RWPE1 (cell line): Measurements from ENCODE around the gene DGCR6L.
A peak's percentile ranks its signal among the peaks of the same experiment; 100 is the strongest.
"Not testable (repeated sequence)": the region's sequence is repeated elsewhere in the genome, so short reads cannot be mapped to it uniquely, and the experiment has no call there.

Experiments
- CTCF ChIA-PET: fragments of 350-600 bp; sonication (Branson Sonifier 250); formaldehyde crosslinking; extraction: SDS; loops from one replicate; lab custom pipeline; 2021; lab: Yijun Ruan, JAX
- POLR2A ChIA-PET: fragments of 400-600 bp; formaldehyde crosslinking; extraction: SDS; loops from one replicate; lab custom pipeline; 2020; ENCODE audit warnings: antibody characterized with exemption; ENCODE audit not compliant: low non-redundant PET; lab: Yijun Ruan, JAX
- DNase-seq: peaks from one replicate; pipeline ENCODE4 v3.0.0; 2012; ENCODE audit warnings: low spot score
- H3K27ac ChIP-seq: fragments of 450-650 bp; 2 replicates; pipeline ENCODE4 v1.5.1; 2017
- TF ChIP-seq, protein P1 (sequence below): fragments of 450-650 bp; conservative IDR thresholded peaks from 2 replicates; pipeline ENCODE4 v1.5.1; 2017; ENCODE audit warnings: low read depth, mild to moderate bottlenecking

Gene DGCR6L

GRCh38 chr22:20268279-20269012 is 51.4 kb downstream of the DGCR6L start, which contains the start of gene RTN4R:
TSS of gene RTN4R (minus strand) at chr22:20268318. CDS start at chr22:20268092, 226 bp downstream.
- ChIA-PET POLR2A (no interaction called here), CTCF (interaction anchor here (1.2 kb wide), 1 partner anchor 111 kb away, joined by 3 read pairs; no protein-coding TSS in a partner anchor)
- DNase-seq = peak; percentile 44
- TF ChIP-seq, protein P1, sequence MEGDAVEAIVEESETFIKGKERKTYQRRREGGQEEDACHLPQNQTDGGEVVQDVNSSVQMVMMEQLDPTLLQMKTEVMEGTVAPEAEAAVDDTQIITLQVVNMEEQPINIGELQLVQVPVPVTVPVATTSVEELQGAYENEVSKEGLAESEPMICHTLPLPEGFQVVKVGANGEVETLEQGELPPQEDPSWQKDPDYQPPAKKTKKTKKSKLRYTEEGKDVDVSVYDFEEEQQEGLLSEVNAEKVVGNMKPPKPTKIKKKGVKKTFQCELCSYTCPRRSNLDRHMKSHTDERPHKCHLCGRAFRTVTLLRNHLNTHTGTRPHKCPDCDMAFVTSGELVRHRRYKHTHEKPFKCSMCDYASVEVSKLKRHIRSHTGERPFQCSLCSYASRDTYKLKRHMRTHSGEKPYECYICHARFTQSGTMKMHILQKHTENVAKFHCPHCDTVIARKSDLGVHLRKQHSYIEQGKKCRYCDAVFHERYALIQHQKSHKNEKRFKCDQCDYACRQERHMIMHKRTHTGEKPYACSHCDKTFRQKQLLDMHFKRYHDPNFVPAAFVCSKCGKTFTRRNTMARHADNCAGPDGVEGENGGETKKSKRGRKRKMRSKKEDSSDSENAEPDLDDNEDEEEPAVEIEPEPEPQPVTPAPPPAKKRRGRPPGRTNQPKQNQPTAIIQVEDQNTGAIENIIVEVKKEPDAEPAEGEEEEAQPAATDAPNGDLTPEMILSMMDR = peak; percentile 59
- peak within 1 kb of the TSS; percentile 74 for H3K27ac ChIP-seq

DNA sequence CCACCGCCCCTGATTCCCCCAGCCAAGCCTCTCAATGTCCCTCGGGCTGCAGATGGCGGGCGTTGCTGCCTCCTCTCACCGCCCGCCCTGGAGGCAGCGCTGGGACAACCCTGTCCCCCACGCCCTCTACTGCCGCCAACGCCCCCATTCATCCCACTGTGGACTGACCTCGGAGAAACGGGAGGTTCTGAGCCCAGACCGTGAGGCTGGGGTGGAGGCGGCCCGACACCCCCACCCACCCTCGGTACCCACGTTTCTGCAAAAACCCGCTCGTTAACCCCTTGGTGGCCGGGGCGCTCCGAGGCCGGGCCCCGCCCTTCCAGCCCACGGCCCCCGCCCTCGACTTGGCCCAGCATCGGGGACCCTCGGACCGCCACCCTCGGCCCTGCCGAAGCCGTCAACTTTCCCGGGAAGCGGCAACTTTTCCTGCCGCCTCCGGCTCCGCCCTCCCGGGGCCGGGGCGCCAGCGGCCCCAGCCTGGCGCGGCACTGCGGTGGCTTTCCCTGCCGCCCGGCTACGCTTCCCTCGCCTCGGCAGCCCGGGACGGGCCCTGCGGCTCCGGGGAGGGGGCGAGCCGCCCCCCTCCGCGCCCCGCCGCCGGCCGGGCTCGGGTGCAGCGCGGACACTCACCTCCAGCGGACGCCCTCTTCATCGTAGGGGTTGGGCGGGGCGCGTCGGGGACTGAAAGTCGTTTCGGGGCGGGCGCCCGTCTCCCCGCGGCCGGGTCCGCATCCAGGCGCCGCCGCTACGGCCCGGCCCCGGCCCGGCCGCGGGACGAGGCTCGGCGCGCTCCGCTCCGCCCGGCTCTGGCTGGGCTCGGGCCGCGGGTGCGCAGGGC is 52.2 kb downstream of the DGCR6L start:
- DNase-seq = no peak
- H3K27ac ChIP-seq = peak overlapping the region; percentile 74
- TF ChIP-seq, protein P1 = no peak
- CTCF ChIA-PET = no interaction called here
- POLR2A ChIA-PET = no interaction called here

GRCh38 chr22:20266667-20267440 is 53.0 kb downstream of the DGCR6L start:
- H3K27ac ChIP-seq, POLR2A ChIA-PET, DNase-seq, CTCF ChIA-PET: not testable (repeated sequence)

GRCh38 chr22:20265772-20266666 is 53.8 kb downstream of the DGCR6L start:
- H3K27ac ChIP-seq, DNase-seq, POLR2A ChIA-PET: not testable (repeated sequence)
- CTCF ChIA-PET = interaction anchor here (0.6 kb wide), 1 partner anchor 88 kb away, joined by 4 read pairs; no protein-coding TSS in a partner anchor

- DNase-seq = no peak
- no peak overlapping the region for H3K27ac ChIP-seq
- CTCF ChIA-PET = interaction anchor here (0.6 kb wide), 1 partner anchor 87 kb away, joined by 4 read pairs; no protein-coding TSS in a partner anchor
- POLR2A ChIA-PET = no interaction called here
- TF ChIP-seq, protein P1 = no peak
Measured at GRCh38 chr22:20264614-20265452, 55.0 kb downstream of the DGCR6L start.
